Lower lobe of right lung (tissue), 2 donors: ENCODE results near the gene PYCR2. TPM values are rescaled to one million over a fixed set of nuclear protein-coding genes. Genes with fewer than 3 reads are reported as not detected.

ENCODE experiments used
- ATAC-seq, 2 donors: fragments of 200-7000 bp; cut with Tn5 transposase; one replicate each; pipeline ENCODE4 v1.9.1; 2020 to 2022; ENCODE audit warnings: mild to moderate bottlenecking in 2 of 2, moderate library complexity in 2 of 2
- DNase-seq: peaks from one replicate; pipeline ENCODE4 v3.0.0-alpha.2; 2020
- H3K27ac ChIP-seq: fragments of 200-600 bp; one replicate; pipeline ENCODE4 v1.8.0; 2022
- H3K27me3 ChIP-seq: fragments of 200-600 bp; one replicate; pipeline ENCODE4 v1.8.0; 2022; ENCODE audit warnings: low read depth
- H3K36me3 ChIP-seq: fragments of 200-600 bp; one replicate; pipeline ENCODE4 v1.8.0; 2022; ENCODE audit warnings: mild to moderate bottlenecking
- H3K4me1 ChIP-seq: fragments of 200-600 bp; one replicate; pipeline ENCODE4 v1.8.0; 2022
- H3K4me3 ChIP-seq: fragments of 200-600 bp; one replicate; pipeline ENCODE4 v1.8.0; 2022; ENCODE audit warnings: mild to moderate bottlenecking
- H3K9me3 ChIP-seq: fragments of 200-600 bp; one replicate; pipeline ENCODE4 v1.8.0; 2022
- CTCF ChIP-seq: fragments of 200-600 bp; IDR thresholded peaks from one replicate; pipeline ENCODE4 v1.8.0; 2022; ENCODE audit warnings: antibody characterized with exemption, mild to moderate bottlenecking
- intact Hi-C: fragments of 100-400 bp; cut with DNase I; formaldehyde crosslinking; loops from one replicate; pipeline ENCODE4 v1.11.0; 2022
- total RNA-seq: library from RNA; stranded (reverse); fragmentation: NEBNext Ultra II Directional; extraction: Animal tissue kit (Norgen Biotek cat#: 25700); gene quantifications from one replicate; pipeline ENCODE4 v1.2.1, GENCODE V29; 2021
- donor health status: DM: no; HTN: yes; CAD: no; lungs with severe emphysema.

The PYCR2 gene
- total RNA-seq, 1 donor from 2014 or later: 73.2 TPM

GRCh38 chr1:225896494-225896893 is 27.6 kb downstream of the PYCR2 start:
- Histone ChIP-seq H3K27ac (no peak overlapping the region), H3K27me3 (no peaks in the 10 kb centered on the region), H3K9me3 (no peaks in the 10 kb centered on the region), H3K4me3 (no peak overlapping the region), H3K4me1 (peaks cover 12% of the 10 kb centered on the region), H3K36me3 (no peaks in the 10 kb centered on the region)
- intact Hi-C loops: no loop called here
- no peak for ATAC-seq
- no peak for TF ChIP-seq CTCF
- DNase-seq: no peak

DNA sequence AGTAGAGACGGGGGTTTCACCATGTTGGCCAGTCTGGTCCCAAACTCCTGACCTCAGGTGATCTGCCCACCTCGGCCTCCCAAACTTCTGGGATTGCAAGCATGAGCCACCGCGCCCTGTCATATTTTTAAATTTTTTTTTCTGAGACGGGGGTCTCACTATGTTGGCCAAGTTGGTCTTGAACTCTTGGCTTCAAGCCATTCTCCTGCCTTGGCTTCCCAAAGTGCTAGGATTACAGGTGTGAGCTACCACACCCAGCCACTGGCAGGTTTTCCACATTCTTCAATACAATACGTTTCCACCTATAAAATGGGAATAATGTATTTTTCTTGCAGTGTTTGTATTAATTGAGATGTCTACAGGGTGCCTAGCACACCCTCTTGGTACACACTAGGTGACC is 31.7 kb downstream of the PYCR2 start:
- Histone ChIP-seq H3K36me3 (no peaks in the 10 kb centered on the region), H3K27me3 (no peaks in the 10 kb centered on the region), H3K4me3 (no peak overlapping the region), H3K27ac (no peak overlapping the region), H3K4me1 (peaks cover 8% of the 10 kb centered on the region), H3K9me3 (no peaks in the 10 kb centered on the region)
- intact Hi-C loops: no loop called here
- ATAC-seq (no peak), DNase-seq (no peak)
- TF ChIP-seq CTCF: no peak

DNA sequence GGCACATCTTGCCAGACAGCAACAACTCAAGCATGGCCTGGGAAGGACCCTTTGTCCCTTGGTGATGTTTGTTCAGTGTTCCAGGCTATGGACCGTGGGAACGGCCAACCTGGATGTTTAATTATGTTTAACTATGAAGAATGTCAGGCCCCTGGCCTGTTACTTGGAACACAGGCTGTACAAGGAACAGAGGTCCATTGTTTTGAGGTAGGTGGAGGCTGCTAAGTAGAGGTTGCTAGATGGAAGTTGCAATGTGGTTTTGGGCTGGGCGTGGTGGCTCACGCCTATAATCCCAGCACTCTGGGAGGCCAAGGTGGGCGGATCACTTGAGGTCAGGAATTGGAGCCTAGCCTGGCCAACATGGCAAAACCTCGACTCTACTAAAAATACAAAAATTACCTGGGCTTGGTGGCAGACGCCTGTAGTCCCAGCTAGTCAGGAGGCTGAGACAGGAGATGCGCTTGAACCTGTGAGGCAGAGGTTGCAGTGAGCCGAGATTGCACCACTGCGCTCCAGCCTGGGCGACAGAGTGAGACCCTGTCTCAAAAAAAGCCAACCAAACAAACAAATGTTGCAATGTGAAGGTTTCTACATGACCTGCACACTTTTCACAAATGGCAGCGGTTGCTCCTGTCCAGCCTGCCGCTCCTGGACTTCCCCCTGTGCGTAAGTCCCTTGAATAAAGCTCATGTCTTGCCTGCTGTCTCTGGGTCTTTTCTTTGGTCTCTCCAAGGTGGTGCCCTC is 32.6 kb downstream of the PYCR2 start:
- Histone ChIP-seq H3K4me1 (no peaks in the 10 kb centered on the region), H3K4me3 (no peak overlapping the region), H3K27me3 (no peaks in the 10 kb centered on the region), H3K27ac (no peak overlapping the region), H3K36me3 (no peaks in the 10 kb centered on the region), H3K9me3 (no peaks in the 10 kb centered on the region)
- intact Hi-C loops: no loop called here
- ATAC-seq: no peak
- TF ChIP-seq CTCF: no peak
- peak; percentile 25 for DNase-seq

DNA sequence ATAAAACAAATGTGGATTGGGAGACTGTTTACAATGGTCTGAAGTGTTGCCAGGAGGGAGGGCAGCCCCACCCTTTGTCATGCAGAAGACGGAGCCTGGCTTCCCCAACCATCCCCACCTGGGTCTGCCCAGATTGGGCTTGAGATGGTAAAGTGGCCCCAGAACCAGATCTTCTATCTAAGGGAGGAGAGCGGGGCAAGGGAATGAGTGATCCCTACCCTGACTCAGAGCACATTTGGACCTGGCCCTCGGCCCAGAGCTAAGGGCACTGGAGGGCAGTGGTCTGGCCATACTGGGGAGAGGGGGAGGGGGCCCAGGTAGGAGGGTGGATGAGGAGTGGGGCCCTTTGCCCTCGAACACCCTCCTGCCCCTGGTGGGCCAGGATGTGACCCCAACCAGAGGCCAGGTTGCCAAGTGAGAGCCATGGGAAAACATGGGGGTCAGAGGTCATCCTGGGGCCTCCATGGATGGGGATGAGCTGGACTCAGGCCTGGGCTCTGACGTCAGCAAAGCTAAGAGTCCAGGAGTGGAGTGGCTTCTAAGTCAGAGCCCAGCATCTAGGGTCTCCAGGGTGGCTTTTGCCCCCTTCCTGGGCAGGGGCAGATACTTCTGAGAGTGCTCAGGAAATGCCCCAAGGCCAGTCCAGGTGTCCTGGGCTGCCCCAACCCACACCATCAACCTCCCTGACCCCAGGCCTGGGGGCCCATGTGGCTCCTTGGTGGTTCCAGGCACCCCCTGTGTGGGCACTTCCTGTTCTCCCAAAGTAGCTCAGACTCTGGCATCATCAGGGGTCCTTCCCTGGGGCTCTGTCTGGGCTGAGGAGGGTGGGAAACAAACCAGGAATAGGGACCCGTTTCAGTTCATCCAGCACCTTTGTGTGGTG is 33.5 kb downstream of the PYCR2 start:
- Histone ChIP-seq H3K4me1 (no peaks in the 10 kb centered on the region), H3K36me3 (no peaks in the 10 kb centered on the region), H3K27ac (no peak overlapping the region), H3K27me3 (no peaks in the 10 kb centered on the region), H3K9me3 (no peaks in the 10 kb centered on the region), H3K4me3 (no peak overlapping the region)
- intact Hi-C loops: no loop called here
- TF ChIP-seq CTCF: no peak
- ATAC-seq (peak in 1 of 2 donors; percentile 12), DNase-seq (no peak)

GRCh38 chr1:225889743-225890142 is 34.3 kb downstream of the PYCR2 start:
- Histone ChIP-seq H3K9me3 (no peaks in the 10 kb centered on the region), H3K27me3 (no peaks in the 10 kb centered on the region), H3K36me3 (no peaks in the 10 kb centered on the region), H3K4me1 (no peaks in the 10 kb centered on the region), H3K4me3 (no peak overlapping the region), H3K27ac (no peak overlapping the region)
- ATAC-seq: no peak
- DNase-seq: no peak
- TF ChIP-seq CTCF: no peak
- intact Hi-C loops: no loop called here
